ENCODE results near the gene CDK17. TPM values are rescaled to one million over a fixed set of nuclear protein-coding genes. Genes with fewer than 3 reads are reported as not detected.
A peak's percentile ranks its signal among the peaks of the same experiment; 100 is the strongest.
"Not testable (repeated sequence)": the region's sequence is repeated elsewhere in the genome, so short reads cannot be mapped to it uniquely, and the experiment has no call there.

CDK17 gene
- total and polyA plus RNA-seq, 10 donors = 12.9 to 108 (median 66.4) TPM

DNA sequence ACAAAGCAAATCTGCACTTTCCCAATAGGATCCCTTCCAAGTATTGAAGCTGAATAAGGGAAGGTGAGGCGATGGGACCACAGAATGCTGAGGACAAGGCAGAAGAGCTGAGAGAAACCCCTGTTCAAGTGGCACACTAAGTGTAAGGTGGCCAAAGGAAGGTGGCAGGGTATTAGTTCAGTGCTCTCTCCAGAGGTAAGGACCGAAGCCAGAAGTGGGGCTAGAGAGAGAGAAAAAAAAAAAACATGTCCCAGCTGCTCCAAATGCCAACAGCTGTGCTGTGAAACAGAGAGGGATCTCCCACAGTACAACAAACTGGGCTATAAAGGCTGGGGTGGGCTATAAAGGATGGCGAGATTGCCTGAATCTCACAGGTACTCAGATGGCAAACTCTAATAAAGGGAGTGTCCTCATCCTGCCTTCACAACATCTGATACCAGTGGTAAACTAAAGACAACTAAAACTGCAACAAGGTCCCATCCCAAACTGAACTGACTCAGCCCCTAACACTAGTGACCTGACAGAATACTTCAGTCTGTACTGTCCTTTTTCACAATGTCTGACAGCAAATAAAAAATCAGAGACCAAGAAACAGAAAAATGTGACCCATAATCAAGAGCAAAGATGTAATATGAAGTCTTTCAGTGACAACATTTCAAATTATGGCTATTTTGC, 47.9 kb downstream of the CDK17 start:
- TF ChIP-seq, protein P1, sequence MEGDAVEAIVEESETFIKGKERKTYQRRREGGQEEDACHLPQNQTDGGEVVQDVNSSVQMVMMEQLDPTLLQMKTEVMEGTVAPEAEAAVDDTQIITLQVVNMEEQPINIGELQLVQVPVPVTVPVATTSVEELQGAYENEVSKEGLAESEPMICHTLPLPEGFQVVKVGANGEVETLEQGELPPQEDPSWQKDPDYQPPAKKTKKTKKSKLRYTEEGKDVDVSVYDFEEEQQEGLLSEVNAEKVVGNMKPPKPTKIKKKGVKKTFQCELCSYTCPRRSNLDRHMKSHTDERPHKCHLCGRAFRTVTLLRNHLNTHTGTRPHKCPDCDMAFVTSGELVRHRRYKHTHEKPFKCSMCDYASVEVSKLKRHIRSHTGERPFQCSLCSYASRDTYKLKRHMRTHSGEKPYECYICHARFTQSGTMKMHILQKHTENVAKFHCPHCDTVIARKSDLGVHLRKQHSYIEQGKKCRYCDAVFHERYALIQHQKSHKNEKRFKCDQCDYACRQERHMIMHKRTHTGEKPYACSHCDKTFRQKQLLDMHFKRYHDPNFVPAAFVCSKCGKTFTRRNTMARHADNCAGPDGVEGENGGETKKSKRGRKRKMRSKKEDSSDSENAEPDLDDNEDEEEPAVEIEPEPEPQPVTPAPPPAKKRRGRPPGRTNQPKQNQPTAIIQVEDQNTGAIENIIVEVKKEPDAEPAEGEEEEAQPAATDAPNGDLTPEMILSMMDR (IDR thresholded peaks at IDR 0.05 in 8 of 11, conservative IDR thresholded peaks at IDR 0.05 in 3 of 11) = no peak
- TF ChIP-seq POLR2AphosphoS5 (IDR thresholded peaks at IDR 0.05) (no peak), POLR2A (IDR thresholded peaks at IDR 0.05) (no peak)
- Histone ChIP-seq H3K4me3 (no peak overlapping the region), H3K36me3 (no peaks in the 10 kb centered on the region), H3K27me3 (replicated peaks in 1 of 7) (no peaks in the 10 kb centered on the region), H3K9me3 (no peaks in the 10 kb centered on the region), H3K4me1 (peaks cover 38 to 100% (median 80%) of the 10 kb centered on the region in 6 donors), H3K27ac (peak overlapping the region in 3 of 8 donors; percentile 45 to 66 (median 60))
- intact Hi-C loops (cut with DNase I; ENCODE audit: low total_unique reads) = no loop called here
- 65 to 71% (median 69%) methylated on average over 3 of the region's 3 CpGs for WGBS, 5 donors
- no peak for DNase-seq

DNA sequence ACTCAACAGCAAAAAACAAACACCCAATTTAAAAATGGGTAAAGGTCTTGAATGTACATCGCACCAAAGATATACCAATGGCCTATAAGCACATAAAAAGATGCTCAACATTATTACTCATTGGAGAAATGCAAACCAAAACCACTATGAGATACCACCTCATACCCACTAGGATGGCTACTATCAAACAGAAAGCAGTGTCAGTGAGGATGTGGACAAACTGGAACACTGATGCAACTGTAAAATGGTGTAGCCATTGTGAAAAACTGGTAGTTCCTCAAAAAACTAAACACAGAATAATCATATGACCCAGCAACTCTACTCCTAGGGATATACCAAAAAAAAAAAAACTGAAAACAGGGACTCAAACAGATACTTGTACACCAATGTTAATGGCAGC, 49.3 kb downstream of the CDK17 start:
- Histone ChIP-seq H3K27ac (peak overlapping the region in 5 of 8 donors; percentile 1 to 66 (median 54)), H3K4me3 (no peak overlapping the region), H3K4me1 (peaks cover 45 to 100% (median 81%) of the 10 kb centered on the region in 6 donors), H3K9me3 (peaks cover 0 to 3% (median 2%) of the 10 kb centered on the region in 8 donors), H3K27me3 (replicated peaks in 1 of 7) (no peaks in the 10 kb centered on the region), H3K36me3 (no peaks in the 10 kb centered on the region)
- TF ChIP-seq, protein P1 (IDR thresholded peaks at IDR 0.05 in 8 of 11, conservative IDR thresholded peaks at IDR 0.05 in 3 of 11) = no peak
- TF ChIP-seq POLR2AphosphoS5 (IDR thresholded peaks at IDR 0.05) (no peak), POLR2A (IDR thresholded peaks at IDR 0.05) (no peak)
- 95 to 97% (median 97%) methylated on average over 1 of the region's 1 CpG for WGBS, 5 donors
- intact Hi-C loops (cut with DNase I; ENCODE audit: low total_unique reads) = no loop called here
- DNase-seq = no peak

DNA sequence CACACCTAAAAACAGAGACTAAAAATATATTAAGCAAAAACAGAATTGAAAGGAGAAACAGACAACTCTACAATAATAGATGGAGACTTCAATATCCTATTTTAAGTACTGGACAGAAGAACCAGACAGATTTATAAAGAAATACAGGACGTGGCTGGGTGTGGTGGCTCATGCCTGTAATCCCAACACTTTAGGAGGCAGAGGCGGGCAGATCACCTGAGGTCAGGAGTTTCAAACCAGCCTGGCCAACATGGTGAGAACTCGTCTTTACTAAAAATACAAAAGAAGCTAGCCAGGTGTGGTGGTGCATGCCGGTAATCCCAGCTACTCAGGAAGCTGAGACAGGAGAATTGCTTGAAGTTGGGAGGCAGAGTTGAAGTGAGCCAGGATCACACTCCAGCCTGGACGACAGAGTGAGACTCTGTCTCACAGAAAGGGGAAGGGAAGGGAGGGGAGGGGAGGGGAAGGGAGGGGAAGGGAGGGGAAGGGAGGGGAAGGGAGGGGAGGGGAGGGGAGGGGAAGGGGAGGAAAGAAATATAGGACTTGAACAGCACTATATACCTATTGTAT, 53.0 kb downstream of the CDK17 start:
- no peak for TF ChIP-seq POLR2A (IDR thresholded peaks at IDR 0.05)
- TF ChIP-seq, protein P1 (IDR thresholded peaks at IDR 0.05 in 8 of 11, conservative IDR thresholded peaks at IDR 0.05 in 3 of 11) = no peak
- no peak for TF ChIP-seq POLR2AphosphoS5 (IDR thresholded peaks at IDR 0.05)
- Histone ChIP-seq H3K9me3 (peaks cover 11 to 32% (median 29%) of the 10 kb centered on the region in 8 donors), H3K4me1 (peaks cover 23 to 83% (median 58%) of the 10 kb centered on the region in 6 donors), H3K27me3 (replicated peaks in 1 of 7) (no peaks in the 10 kb centered on the region), H3K4me3 (peak overlapping the region in 4 of 8 donors; percentile 6 to 44 (median 19)), H3K27ac (peak overlapping the region; percentile 42 to 80 (median 71)), H3K36me3 (peaks cover 0 to 16% (median 1%) of the 10 kb centered on the region in 6 donors)
- WGBS, 5 donors = 18 to 28% (median 22%) methylated on average over 4 to 5 of the region's 5 CpGs
- intact Hi-C loops (cut with DNase I; ENCODE audit: low total_unique reads) = no loop called here
- DNase-seq = no peak

DNA sequence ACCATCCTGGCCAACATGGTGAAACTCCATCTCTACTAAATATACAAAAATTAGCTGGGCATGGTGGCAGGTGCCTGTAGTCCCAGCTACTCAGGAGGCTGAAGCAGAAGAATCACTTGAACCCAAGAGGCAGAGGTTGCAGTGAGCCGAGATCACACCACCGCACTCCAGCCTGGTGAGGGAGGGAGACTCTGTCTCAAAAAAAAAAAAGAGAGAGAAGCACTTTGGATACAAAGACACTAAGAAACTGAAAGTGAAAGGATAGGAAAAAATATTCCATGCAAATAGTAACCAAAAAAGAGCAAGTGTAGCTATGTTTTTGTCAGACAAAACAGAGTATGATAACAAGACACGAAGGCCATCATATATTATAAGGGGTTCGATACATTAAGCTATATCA, 53.5 kb downstream of the CDK17 start:
- intact Hi-C loops (cut with DNase I; ENCODE audit: low total_unique reads); H3K27me3 ChIP-seq (replicated peaks in 1 of 7); DNase-seq: not testable (repeated sequence)
- Histone ChIP-seq H3K27ac (peak overlapping the region in 7 of 8 donors; percentile 59 to 80 (median 74)), H3K4me3 (peak overlapping the region in 4 of 8 donors; percentile 6 to 44 (median 19)), H3K4me1 (peaks cover 19 to 83% (median 53%) of the 10 kb centered on the region in 6 donors), H3K9me3 (peaks cover 11 to 32% (median 29%) of the 10 kb centered on the region in 8 donors), H3K36me3 (peaks cover 0 to 16% (median 1%) of the 10 kb centered on the region in 6 donors)
- WGBS, 5 donors = 20 to 36% (median 26%) methylated on average over 4 of the region's 4 CpGs
